Measurements from ENCODE around the gene TLR6.
"Not testable (repeated sequence)": the region's sequence is repeated elsewhere in the genome, so short reads cannot be mapped to it uniquely, and the experiment has no call there.

TLR6 gene

DNA sequence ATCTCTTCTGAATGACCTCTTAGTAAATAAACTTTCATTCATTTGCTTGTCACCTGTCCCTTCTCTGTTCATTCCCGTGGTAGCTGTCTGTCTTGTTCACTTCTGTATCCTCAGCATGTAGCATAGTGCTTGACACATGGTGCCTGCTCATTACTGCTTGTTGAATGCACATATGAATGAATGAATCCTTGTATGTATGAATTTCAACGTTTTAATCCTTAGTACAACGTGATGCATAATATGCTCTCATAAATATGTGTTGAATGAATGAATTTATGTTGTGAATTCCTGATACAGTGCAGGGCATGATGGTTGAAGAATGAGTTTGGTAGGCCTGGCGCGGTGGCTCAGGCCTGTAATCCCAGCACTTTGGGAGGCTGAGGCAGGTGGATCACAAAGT lies 76.8 kb downstream of the TLR6 start:
- H3K4me3 Mint-ChIP-seq = no peak overlapping the region
- H3K27me3 Mint-ChIP-seq (ENCODE audit: low read depth) = peaks cover 5% of the 10 kb centered on the region
- no peak overlapping the region for H3K27ac Mint-ChIP-seq
- peaks cover 9% of the 10 kb centered on the region for H3K4me1 Mint-ChIP-seq (ENCODE audit: low read depth)
- peaks cover 10% of the 10 kb centered on the region for H3K9me3 Mint-ChIP-seq
- peaks cover 5% of the 10 kb centered on the region for H3K36me3 Mint-ChIP-seq (ENCODE audit: low read depth)

DNA sequence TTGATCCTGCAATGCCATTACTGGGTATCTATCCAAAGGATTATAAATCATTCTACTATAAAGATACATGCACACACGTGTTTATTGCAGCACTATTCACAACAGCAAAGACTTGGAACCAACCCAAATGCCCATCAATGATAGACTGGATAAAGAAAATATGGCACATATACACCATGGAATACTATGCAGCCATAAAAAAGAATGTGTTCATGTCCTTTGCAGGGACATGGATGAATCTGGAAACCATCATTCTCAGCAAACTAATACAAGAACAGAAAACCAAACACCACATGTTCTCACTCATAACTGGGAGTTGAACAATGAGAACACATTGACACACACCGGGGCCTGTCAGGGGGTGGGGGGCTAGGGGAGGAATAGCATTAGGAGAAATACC lies 78.7 kb downstream of the TLR6 start:
- H3K27ac Mint-ChIP-seq; H3K4me3 Mint-ChIP-seq; H3K36me3 Mint-ChIP-seq (ENCODE audit: low read depth): not testable (repeated sequence)

DNA sequence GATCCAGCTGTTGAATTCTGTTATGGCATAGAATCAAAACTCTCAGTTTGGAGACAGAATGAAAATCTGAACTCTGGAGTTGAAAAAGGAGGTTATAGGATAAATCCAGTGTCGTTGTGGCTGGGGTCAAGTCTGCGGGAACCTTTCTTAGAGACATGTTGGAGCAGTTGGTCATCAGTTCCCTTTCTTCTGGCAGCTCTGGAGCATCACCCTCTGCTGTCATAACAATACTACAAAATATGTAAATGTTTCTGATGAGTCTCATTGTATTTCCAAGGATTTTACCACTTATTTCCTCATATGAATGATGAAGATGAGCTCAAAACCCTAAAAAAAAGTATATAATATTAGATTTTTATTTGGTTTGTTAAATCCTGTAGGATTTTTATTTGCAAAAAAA lies 81.3 kb downstream of the TLR6 start:
- peaks cover 24% of the 10 kb centered on the region for H3K27me3 Mint-ChIP-seq (ENCODE audit: low read depth)
- no peak overlapping the region for H3K27ac Mint-ChIP-seq
- no peak overlapping the region for H3K4me3 Mint-ChIP-seq
- peaks cover 16% of the 10 kb centered on the region for H3K9me3 Mint-ChIP-seq
- H3K36me3 Mint-ChIP-seq (ENCODE audit: low read depth) = peaks cover 4% of the 10 kb centered on the region
- H3K4me1 Mint-ChIP-seq (ENCODE audit: low read depth) = no peaks in the 10 kb centered on the region

More for the DNA sequence above, 78.7 kb downstream of the TLR6 start:
- H3K27me3 Mint-ChIP-seq (ENCODE audit: low read depth) = peaks cover 16% of the 10 kb centered on the region
- not testable (repeated sequence) for H3K4me1 Mint-ChIP-seq (ENCODE audit: low read depth)
- peaks cover 16% of the 10 kb centered on the region for H3K9me3 Mint-ChIP-seq

DNA sequence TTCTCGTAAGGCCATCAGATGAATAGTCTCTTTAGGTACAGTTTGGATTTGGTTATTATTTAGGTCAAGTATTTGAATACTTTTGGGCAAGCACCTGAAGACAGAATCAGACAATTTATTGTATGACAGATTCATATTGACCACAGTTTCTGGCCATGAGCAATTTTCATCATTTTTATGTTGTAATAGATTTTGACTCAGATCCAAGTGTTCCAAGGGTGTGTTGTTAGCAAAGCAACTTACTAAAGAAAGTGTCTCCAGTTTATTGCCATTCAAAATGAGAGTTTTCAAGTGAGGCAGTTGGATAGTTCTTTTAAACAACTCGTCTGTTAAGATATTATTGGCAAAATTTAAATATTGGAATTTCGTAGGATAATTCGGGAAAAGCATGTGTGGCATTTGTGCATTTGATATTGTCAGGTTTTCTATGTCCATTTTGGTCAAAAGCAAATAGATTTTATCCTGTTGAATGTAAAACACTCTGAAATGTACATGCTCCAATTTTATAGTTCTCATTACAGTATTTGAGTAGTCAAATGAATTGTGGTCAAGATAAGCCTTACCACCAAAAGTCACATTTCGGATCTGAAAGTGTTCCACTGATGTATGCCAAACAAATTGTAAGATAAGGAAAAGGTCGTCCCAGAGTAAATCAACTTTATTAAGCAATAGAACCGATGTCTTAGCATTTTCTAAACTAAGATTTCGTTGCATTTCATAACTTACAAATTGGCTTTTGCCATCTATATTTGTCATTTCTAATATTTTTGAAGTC lies 82.2 kb downstream of the TLR6 start:
- Mint-ChIP-seq H3K4me1 (ENCODE audit: low read depth) (peaks cover 2% of the 10 kb centered on the region), H3K27me3 (ENCODE audit: low read depth) (peaks cover 24% of the 10 kb centered on the region), H3K36me3 (ENCODE audit: low read depth) (peaks cover 4% of the 10 kb centered on the region), H3K27ac (no peak overlapping the region), H3K9me3 (peaks cover 16% of the 10 kb centered on the region), H3K4me3 (no peak overlapping the region)
